ENCODE measurements around the gene DDX51.

- TF ChIP-seq CTCF (IDR thresholded peaks at IDR 0.05 in 2 of 3, conservative IDR thresholded peaks at IDR 0.05 in 1 of 3; ENCODE audit: borderline replicate concordance in 1 of 3, insufficient read depth in 1 of 3, low read depth in 2 of 3, low read length in 2 of 3) (no peak), ATF3 (IDR thresholded peaks at IDR 0.05) (no peak), REST (IDR thresholded peaks at IDR 0.05; ENCODE audit: low read depth) (no peak), YY1 (IDR thresholded peaks at IDR 0.05; ENCODE audit: extremely low read depth, insufficient replicate concordance, low read depth, low read length) (no peak), FOSL1 (IDR thresholded peaks at IDR 0.05; ENCODE audit: low read depth) (no peak), MAX (IDR thresholded peaks at IDR 0.05) (no peak), CEBPB (IDR thresholded peaks at IDR 0.05; ENCODE audit: low read depth) (no peak), SRF (IDR thresholded peaks at IDR 0.05; ENCODE audit: low read depth) (no peak), EZH2 (IDR thresholded peaks at IDR 0.05) (no peak), EZH2phosphoT487 (IDR thresholded peaks at IDR 0.05; ENCODE audit: borderline replicate concordance) (no peak), ZBTB33 (IDR thresholded peaks at IDR 0.05; ENCODE audit: extremely low read depth, insufficient replicate concordance, low read length) (no peak), RAD21 (IDR thresholded peaks at IDR 0.05; ENCODE audit: low read depth) (no peak), SIN3A (IDR thresholded peaks at IDR 0.05; ENCODE audit: low read depth) (no peak), POLR2AphosphoS5 (IDR thresholded peaks at IDR 0.05; ENCODE audit: low read depth, low read length) (no peak)
Measured at GRCh38 chr12:132163041-132163910, 19.2 kb upstream of the DDX51 start.

Data from HCT116 (cell line).